Hepatocyte (in vitro differentiated cells): Measurements from ENCODE around the gene TFG.

Source experiments
- EZH2 ChIP-seq: fragments of 200-600 bp; sonication (generic); IDR thresholded peaks from 2 replicates; pipeline ENCODE4 v1.6.1; 2016; ENCODE audit warnings: antibody characterized with exemption, mild to moderate bottlenecking, borderline replicate concordance
- TF ChIP-seq, protein P1 (sequence below): fragments of 200-600 bp; sonication (generic); IDR thresholded peaks from 2 replicates; pipeline ENCODE4 v1.5.1; 2016; ENCODE audit warnings: antibody characterized with exemption, mild to moderate bottlenecking; ENCODE audit not compliant: poor library complexity

DNA sequence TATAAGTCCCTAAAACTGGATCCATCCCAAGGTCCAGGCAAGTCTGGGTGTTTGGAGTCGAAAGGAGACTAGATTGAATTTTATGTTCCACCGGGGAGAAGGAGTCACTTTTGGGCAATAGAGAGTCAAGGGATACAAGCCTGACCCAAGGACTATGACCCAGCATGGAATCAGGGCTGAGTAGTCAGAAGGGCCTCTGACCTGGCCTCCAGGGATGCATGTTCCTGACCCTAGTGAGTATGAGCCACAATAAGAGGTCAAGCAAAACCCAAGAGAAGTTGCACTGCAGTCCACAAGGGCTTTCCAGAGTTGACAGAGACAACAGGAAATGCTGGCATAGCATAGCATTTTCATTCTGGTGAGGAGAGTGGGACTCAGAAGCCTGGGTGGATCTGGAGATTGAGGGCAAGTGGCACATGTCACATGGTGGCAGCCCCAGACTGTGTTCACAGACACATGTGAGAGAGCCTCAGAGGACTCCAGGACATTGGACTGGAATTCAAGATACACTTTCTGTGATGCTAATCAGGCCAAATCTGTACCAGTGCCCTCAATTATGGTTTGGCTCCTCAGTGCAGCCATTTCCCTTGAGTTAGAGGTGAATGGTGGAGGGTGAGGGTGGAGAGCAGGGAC is 66.9 kb downstream of the TFG start:
- TF ChIP-seq, protein P1, sequence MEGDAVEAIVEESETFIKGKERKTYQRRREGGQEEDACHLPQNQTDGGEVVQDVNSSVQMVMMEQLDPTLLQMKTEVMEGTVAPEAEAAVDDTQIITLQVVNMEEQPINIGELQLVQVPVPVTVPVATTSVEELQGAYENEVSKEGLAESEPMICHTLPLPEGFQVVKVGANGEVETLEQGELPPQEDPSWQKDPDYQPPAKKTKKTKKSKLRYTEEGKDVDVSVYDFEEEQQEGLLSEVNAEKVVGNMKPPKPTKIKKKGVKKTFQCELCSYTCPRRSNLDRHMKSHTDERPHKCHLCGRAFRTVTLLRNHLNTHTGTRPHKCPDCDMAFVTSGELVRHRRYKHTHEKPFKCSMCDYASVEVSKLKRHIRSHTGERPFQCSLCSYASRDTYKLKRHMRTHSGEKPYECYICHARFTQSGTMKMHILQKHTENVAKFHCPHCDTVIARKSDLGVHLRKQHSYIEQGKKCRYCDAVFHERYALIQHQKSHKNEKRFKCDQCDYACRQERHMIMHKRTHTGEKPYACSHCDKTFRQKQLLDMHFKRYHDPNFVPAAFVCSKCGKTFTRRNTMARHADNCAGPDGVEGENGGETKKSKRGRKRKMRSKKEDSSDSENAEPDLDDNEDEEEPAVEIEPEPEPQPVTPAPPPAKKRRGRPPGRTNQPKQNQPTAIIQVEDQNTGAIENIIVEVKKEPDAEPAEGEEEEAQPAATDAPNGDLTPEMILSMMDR = no peak
- no peak for TF ChIP-seq EZH2
